Ramos (cell line): Measurements from ENCODE around the gene CHTF18.

Experiments used
- in situ Hi-C: fragments of 300-500 bp; cut with MboI; formaldehyde crosslinking; loops from one replicate; pipeline ENCODE4 v1.14.3; 2022; ENCODE audit warnings: low sequenced_read_pairs; ENCODE audit not compliant: unreplicated experiment

CHTF18 gene

GRCh38 chr16:840561-841454 is 52.4 kb downstream of the CHTF18 start:
- in situ Hi-C loops: no loop called here

GRCh38 chr16:841455-842060 is 53.1 kb downstream of the CHTF18 start:
- in situ Hi-C loops: no loop called here

GRCh38 chr16:842061-842476 is 53.6 kb downstream of the CHTF18 start:
- in situ Hi-C loops: no loop called here

GRCh38 chr16:842711-843560 is 54.5 kb downstream of the CHTF18 start:
- in situ Hi-C loops: no loop called here

- in situ Hi-C loops: no loop called here
Observed at GRCh38 chr16:843771-844170, 55.4 kb downstream of the CHTF18 start.

GRCh38 chr16:844638-845350 is 56.4 kb downstream of the CHTF18 start:
- in situ Hi-C loops: no loop called here

- in situ Hi-C loops: no loop called here
Observed at GRCh38 chr16:845351-845745, 56.9 kb downstream of the CHTF18 start.

- in situ Hi-C loops: no loop called here
Observed at GRCh38 chr16:847151-847550, 58.7 kb downstream of the CHTF18 start.
